Measurements from ENCODE around the gene AKT2. TPM values are rescaled to one million over a fixed set of nuclear protein-coding genes. Genes with fewer than 3 reads are reported as not detected.

Gene AKT2
- total RNA-seq, 1 experiment from 2014 or later: 80.6 TPM

DNA sequence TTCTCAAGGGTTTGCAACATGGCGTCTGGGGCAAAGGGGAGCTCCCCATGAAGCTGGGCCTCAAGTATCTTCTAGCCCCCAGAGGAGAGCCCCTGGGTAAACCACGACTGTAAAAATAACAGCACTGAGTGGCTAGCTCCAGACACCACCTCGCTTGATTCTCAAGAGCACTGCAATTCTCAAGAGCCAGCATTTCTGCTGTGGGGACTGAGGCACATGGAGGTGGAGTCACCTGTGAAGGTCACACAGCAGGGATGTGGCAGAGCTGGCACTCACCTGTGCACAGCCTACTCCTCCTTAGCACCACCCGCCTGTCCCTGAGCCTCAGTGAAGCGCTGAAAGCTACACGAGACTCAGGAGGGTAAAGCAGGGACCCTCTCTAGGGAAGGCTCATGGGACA, 38.0 kb downstream of the AKT2 start:
- intact Hi-C loops (cut with micrococcal nuclease): no loop called here
- Histone ChIP-seq H3K27me3 (ENCODE audit: low read length) (no peaks in the 10 kb centered on the region), H3F3A (ENCODE audit: low read length, unreplicated experiment) (no peaks in the 10 kb centered on the region), H3K9me3 (ENCODE audit: low read length) (no peaks in the 10 kb centered on the region), H3K79me2 (ENCODE audit: low read length) (no peaks in the 10 kb centered on the region), H3K27ac (ENCODE audit: low read length) (no peak overlapping the region), H2AFZ (ENCODE audit: low read length) (no peak overlapping the region), H3K4me1 (ENCODE audit: insufficient read depth, low read length) (no peaks in the 10 kb centered on the region), H3K4me2 (ENCODE audit: low read length) (no peak overlapping the region), H3K9ac (ENCODE audit: low read length) (no peak overlapping the region), H3K9me2 (replicated peaks; ENCODE audit: low read length) (no peaks in the 10 kb centered on the region), H3K36me3 (ENCODE audit: low read depth, low read length) (no peaks in the 10 kb centered on the region; the same call in 1 of the 2 replicates), H4K20me1 (ENCODE audit: low read length) (no peaks in the 10 kb centered on the region), H3K4me3 (ENCODE audit: low read length) (no peak overlapping the region)
- no peak for DNase-seq
- TF ChIP-seq EZH2 (IDR thresholded peaks at IDR 0.05; ENCODE audit: low read length, unreplicated experiment) (no peak), EZH2phosphoT487 (IDR thresholded peaks at IDR 0.05; ENCODE audit: borderline replicate concordance, low read length) (no peak)
- TF ChIP-seq, protein P1, sequence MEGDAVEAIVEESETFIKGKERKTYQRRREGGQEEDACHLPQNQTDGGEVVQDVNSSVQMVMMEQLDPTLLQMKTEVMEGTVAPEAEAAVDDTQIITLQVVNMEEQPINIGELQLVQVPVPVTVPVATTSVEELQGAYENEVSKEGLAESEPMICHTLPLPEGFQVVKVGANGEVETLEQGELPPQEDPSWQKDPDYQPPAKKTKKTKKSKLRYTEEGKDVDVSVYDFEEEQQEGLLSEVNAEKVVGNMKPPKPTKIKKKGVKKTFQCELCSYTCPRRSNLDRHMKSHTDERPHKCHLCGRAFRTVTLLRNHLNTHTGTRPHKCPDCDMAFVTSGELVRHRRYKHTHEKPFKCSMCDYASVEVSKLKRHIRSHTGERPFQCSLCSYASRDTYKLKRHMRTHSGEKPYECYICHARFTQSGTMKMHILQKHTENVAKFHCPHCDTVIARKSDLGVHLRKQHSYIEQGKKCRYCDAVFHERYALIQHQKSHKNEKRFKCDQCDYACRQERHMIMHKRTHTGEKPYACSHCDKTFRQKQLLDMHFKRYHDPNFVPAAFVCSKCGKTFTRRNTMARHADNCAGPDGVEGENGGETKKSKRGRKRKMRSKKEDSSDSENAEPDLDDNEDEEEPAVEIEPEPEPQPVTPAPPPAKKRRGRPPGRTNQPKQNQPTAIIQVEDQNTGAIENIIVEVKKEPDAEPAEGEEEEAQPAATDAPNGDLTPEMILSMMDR (conservative IDR thresholded peaks at IDR 0.05; ENCODE audit: low read depth, low read length): no peak
- ChIA-PET POLR2A (ENCODE audit: unreplicated experiment) (no interaction called here), CTCF (no interaction called here)
- BruUV-seq (replicated peaks): no TSS peak
- ATAC-seq: no peak

DNA sequence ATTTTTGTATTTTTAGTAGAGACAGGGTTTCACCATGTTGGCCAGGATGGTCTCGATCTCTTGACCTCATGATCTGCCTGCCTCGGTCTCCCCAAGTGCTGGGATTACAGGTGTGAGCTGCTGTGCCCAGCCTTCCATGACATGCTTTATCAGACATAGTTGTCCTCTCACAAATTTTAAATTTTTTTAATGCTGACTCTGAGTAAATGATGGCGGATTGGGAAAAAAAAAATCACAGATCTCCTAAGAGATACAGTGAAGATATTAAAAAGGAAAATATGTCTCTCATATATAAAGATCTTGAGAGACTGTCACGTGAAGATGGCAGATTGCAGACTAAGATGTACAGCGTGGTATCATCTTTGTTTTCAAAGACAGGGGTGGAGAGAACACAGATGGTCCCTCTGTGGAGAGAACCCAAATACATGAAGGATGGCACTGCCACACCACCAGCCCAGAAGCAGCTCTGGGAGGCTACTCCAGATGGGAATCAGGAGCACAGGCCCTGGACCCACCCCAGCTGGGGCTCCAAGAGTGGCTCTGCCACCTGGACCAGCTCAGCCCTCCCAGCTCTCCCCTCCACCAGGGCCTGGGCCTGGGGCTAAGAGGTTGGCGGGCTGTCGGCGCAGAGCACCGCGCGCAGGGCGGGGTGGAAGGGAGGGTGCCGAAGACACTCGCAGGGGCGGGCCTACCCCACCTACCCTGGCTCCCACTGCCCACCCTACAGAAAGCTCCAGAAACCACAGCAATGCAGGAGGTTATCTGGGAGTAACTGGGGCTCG, 38.7 kb downstream of the AKT2 start:
- no peaks in the 10 kb centered on the region for H3K9me2 ChIP-seq (replicated peaks; ENCODE audit: low read length)
- H3K79me2 ChIP-seq (ENCODE audit: low read length): no peaks in the 10 kb centered on the region
- H3K27me3 ChIP-seq (ENCODE audit: low read length): no peaks in the 10 kb centered on the region
- intact Hi-C loops (cut with micrococcal nuclease): no loop called here
- no peak overlapping the region for H3K9ac ChIP-seq (ENCODE audit: low read length)
- ChIA-PET CTCF (no interaction called here), POLR2A (ENCODE audit: unreplicated experiment) (no interaction called here)
- no TSS peak for BruUV-seq (replicated peaks)
- DNase-seq (no peak), ATAC-seq (no peak)
- no peak overlapping the region for H3K4me2 ChIP-seq (ENCODE audit: low read length)
- TF ChIP-seq, protein P1 (conservative IDR thresholded peaks at IDR 0.05; ENCODE audit: low read depth, low read length): no peak
- TF ChIP-seq EZH2phosphoT487 (IDR thresholded peaks at IDR 0.05; ENCODE audit: borderline replicate concordance, low read length) (no peak), EZH2 (IDR thresholded peaks at IDR 0.05; ENCODE audit: low read length, unreplicated experiment) (no peak)
- H3F3A ChIP-seq (ENCODE audit: low read length, unreplicated experiment): no peaks in the 10 kb centered on the region
- H3K27ac ChIP-seq (ENCODE audit: low read length): no peak overlapping the region
- no peak overlapping the region for H3K4me3 ChIP-seq (ENCODE audit: low read length)
- H2AFZ ChIP-seq (ENCODE audit: low read length): no peak overlapping the region
- H4K20me1 ChIP-seq (ENCODE audit: low read length): no peaks in the 10 kb centered on the region
- no peaks in the 10 kb centered on the region for H3K4me1 ChIP-seq (ENCODE audit: insufficient read depth, low read length)
- H3K9me3 ChIP-seq (ENCODE audit: low read length): no peaks in the 10 kb centered on the region
- H3K36me3 ChIP-seq (ENCODE audit: low read depth, low read length): no peaks in the 10 kb centered on the region; the same call in 1 of the 2 replicates

DNA sequence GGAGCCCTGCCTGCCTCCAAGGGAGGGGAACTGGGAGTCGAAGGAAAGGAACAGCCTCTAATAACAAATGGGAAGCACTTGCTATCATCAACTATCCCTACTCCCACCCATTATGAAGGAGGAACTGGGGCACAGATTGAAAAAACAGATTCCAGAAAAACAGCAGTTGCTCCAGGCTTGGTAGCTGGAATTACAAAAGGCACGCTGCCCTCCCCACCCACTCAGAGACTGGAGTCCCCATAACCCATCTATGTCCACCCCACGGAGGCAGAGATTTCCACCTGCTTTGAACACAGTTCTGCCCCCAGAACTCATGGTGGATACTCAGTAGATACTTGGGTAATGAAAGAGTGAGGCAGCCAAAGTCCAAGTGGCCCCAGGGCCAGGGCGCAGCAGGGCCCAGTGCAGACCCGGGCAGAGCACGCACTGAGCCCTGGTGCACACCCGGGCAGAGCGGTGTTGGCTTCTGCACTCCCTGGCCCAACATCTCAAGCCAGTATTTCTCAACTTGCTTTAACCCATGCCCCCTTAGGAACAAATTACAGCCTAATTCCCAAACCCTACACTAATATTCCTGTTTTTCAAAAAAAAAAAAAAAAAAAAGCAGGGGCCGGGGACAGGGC, 39.5 kb downstream of the AKT2 start:
- Histone ChIP-seq H3K4me2 (ENCODE audit: low read length) (no peak overlapping the region), H2AFZ (ENCODE audit: low read length) (no peak overlapping the region), H3K27ac (ENCODE audit: low read length) (no peak overlapping the region), H3F3A (ENCODE audit: low read length, unreplicated experiment) (no peaks in the 10 kb centered on the region), H3K9ac (ENCODE audit: low read length) (no peak overlapping the region), H3K79me2 (ENCODE audit: low read length) (no peaks in the 10 kb centered on the region), H3K4me1 (ENCODE audit: insufficient read depth, low read length) (no peaks in the 10 kb centered on the region), H4K20me1 (ENCODE audit: low read length) (no peaks in the 10 kb centered on the region), H3K4me3 (ENCODE audit: low read length) (no peak overlapping the region), H3K9me3 (ENCODE audit: low read length) (no peaks in the 10 kb centered on the region), H3K9me2 (replicated peaks; ENCODE audit: low read length) (no peaks in the 10 kb centered on the region), H3K36me3 (ENCODE audit: low read depth, low read length) (peaks cover 2% of the 10 kb centered on the region; the same call in 1 of the 2 replicates), H3K27me3 (ENCODE audit: low read length) (no peaks in the 10 kb centered on the region)
- no TSS peak for BruUV-seq (replicated peaks)
- intact Hi-C loops (cut with micrococcal nuclease): no loop called here
- ATAC-seq (no peak), DNase-seq (no peak)
- CTCF ChIA-PET: no interaction called here
- TF ChIP-seq, protein P1 (conservative IDR thresholded peaks at IDR 0.05; ENCODE audit: low read depth, low read length): no peak
- TF ChIP-seq EZH2phosphoT487 (IDR thresholded peaks at IDR 0.05; ENCODE audit: borderline replicate concordance, low read length): no peak
- no peak for TF ChIP-seq EZH2 (IDR thresholded peaks at IDR 0.05; ENCODE audit: low read length, unreplicated experiment)
- POLR2A ChIA-PET (ENCODE audit: unreplicated experiment): no interaction called here
